PC-9 (cell line): Measurements from ENCODE around the gene TNP2.

Source experiments
- CTCF ChIP-seq: fragments of 200-600 bp; sonication (generic); conservative IDR thresholded peaks from 2 replicates; pipeline ENCODE4 v1.6.1; 2017; ENCODE audit warnings: mixed run types, antibody characterized with exemption, mild to moderate bottlenecking, moderate library complexity
- EZH2 ChIP-seq: fragments of 200-600 bp; sonication (generic); IDR thresholded peaks from 2 replicates; pipeline ENCODE4 v1.8.0; 2017; ENCODE audit warnings: antibody characterized with exemption, low read depth

- TF ChIP-seq CTCF (no peak), EZH2 (no peak)
Measured at GRCh38 chr16:11273721-11274324, 4.7 kb upstream of the TNP2 start.
